GF-D8 (cell line): Measurements from ENCODE around the gene FGF2.
A peak's percentile ranks its signal among the peaks of the same experiment; 100 is the strongest.

ENCODE experiments used
- DNase-seq: peaks from one replicate; lab custom pipeline; 2025; lab: John Stamatoyannopoulos, UW

The FGF2 gene

GRCh38 chr4:122895336-122895995 is 68.8 kb downstream of the FGF2 start:
- DNase-seq, result no peak

- no peak for DNase-seq
These were observed 69.6 kb downstream of the FGF2 start for GRCh38 chr4:122896270-122896669.

- DNase-seq, result no peak
These were observed 71.9 kb downstream of the FGF2 start for GRCh38 chr4:122898370-122899150.

GRCh38 chr4:122899682-122900081 is 73.1 kb downstream of the FGF2 start:
- no peak for DNase-seq

- no peak for DNase-seq
These were observed 73.7 kb downstream of the FGF2 start for GRCh38 chr4:122900314-122900713.

- DNase-seq, result no peak
These were observed 74.8 kb downstream of the FGF2 start for GRCh38 chr4:122901247-122902010.

- no peak for DNase-seq
These were observed 77.2 kb downstream of the FGF2 start for GRCh38 chr4:122903766-122904288.

GRCh38 chr4:122906859-122907305 is 80.3 kb downstream of the FGF2 start:
- DNase-seq, result no peak

GRCh38 chr4:122908223-122908622 is 81.6 kb downstream of the FGF2 start:
- no peak for DNase-seq

- no peak for DNase-seq
These were observed 83.1 kb downstream of the FGF2 start for GRCh38 chr4:122909683-122910082.

- no peak for DNase-seq
These were observed 85.0 kb downstream of the FGF2 start for GRCh38 chr4:122911588-122911987.

GRCh38 chr4:122912810-122913575 is 86.4 kb downstream of the FGF2 start:
- no peak for DNase-seq

GRCh38 chr4:122914292-122914904 is 87.8 kb downstream of the FGF2 start:
- DNase-seq, result no peak

GRCh38 chr4:122914938-122915337 is 88.3 kb downstream of the FGF2 start:
- no peak for DNase-seq

- DNase-seq, result no peak
These were observed 91.1 kb downstream of the FGF2 start for GRCh38 chr4:122917731-122918130.

GRCh38 chr4:122920473-122920872 is 93.8 kb downstream of the FGF2 start:
- DNase-seq, result no peak

- DNase-seq, result no peak
These were observed 94.7 kb downstream of the FGF2 start for GRCh38 chr4:122921300-122921699.

GRCh38 chr4:122921971-122922876 is 95.6 kb downstream of the FGF2 start, which contains the start of gene NUDT6:
NUDT6 (minus strand) TSS chr4:122922597; CDS start chr4:122922572, 25 bp downstream.
- peak; percentile 55 for DNase-seq

- peak; percentile 83 for DNase-seq
These were observed 96.4 kb downstream of the FGF2 start for GRCh38 chr4:122922877-122923511.

GRCh38 chr4:122928930-122929329 is 102.3 kb downstream of the FGF2 start:
- no peak for DNase-seq
